CD4-positive, alpha-beta T cell (primary cell): ENCODE measurements around the gene CTCFL. TPM values are rescaled to one million over a fixed set of nuclear protein-coding genes. Genes with fewer than 3 reads are reported as not detected.
A peak's percentile ranks its signal among the peaks of the same experiment; 100 is the strongest.

Source experiments
- ATAC-seq: fragments of 200-7000 bp; cut with Tn5 transposase; one replicate; pipeline ENCODE4 v1.10.0; 2022; ENCODE audit warnings: mild to moderate bottlenecking; ENCODE audit not compliant: poor library complexity
- CTCF ChIA-PET: fragments of 350-600 bp; sonication (Branson Sonifier 250); formaldehyde crosslinking; loops from one replicate; lab custom pipeline; 2021; ENCODE audit warnings: antibody characterized with exemption, inconsistent platforms; lab: Charles Lee
- POLR2A ChIA-PET: fragments of 350-600 bp; sonication (Branson Sonifier 250); formaldehyde crosslinking; loops from one replicate; lab custom pipeline; 2021; ENCODE audit warnings: antibody characterized with exemption, inconsistent platforms; lab: Charles Lee
- DNase-seq, 14 experiments: peaks; one replicate each; pipeline ENCODE4 v3.0.0-alpha.2; 2013 to 2020; ENCODE audit warnings: mixed read lengths in 2 of 14
- H3K27ac ChIP-seq, 2 donors: one replicate each; pipeline versions ENCODE4 v1.5.1 to v1.7.0; 2013; ENCODE audit warnings: low read length in 2 of 2, low read depth in 1 of 2, mild to moderate bottlenecking in 1 of 2
- H3K27me3 ChIP-seq, 2 experiments: 1 replicate in 1 of 2; 2 replicates in 1 of 2; pipeline versions ENCODE4 v1.6.1 to v1.7.0; 2013; ENCODE audit warnings: low read length in 2 of 2, control low read depth in 1 of 2, mild to moderate bottlenecking in 1 of 2, moderate library complexity in 1 of 2; ENCODE audit not compliant: insufficient read depth in 2 of 2, control insufficient read depth in 1 of 2
- H3K36me3 ChIP-seq: one replicate; pipeline ENCODE4 v1.6.1; 2013; ENCODE audit warnings: low read length, control low read depth; ENCODE audit not compliant: insufficient read depth
- H3K4me1 ChIP-seq: one replicate; pipeline ENCODE4 v1.6.1; 2013; ENCODE audit warnings: low read length, control low read depth; ENCODE audit not compliant: insufficient read depth
- H3K4me3 ChIP-seq: one replicate; pipeline ENCODE4 v1.5.1; 2013; ENCODE audit warnings: mild to moderate bottlenecking, low read length, moderate library complexity
- H3K9me3 ChIP-seq, 2 experiments: 1 replicate in 1 of 2; 2 replicates in 1 of 2; pipeline versions ENCODE4 v1.6.1 to v1.7.0; 2013; ENCODE audit warnings: low read length in 2 of 2, mild to moderate bottlenecking in 2 of 2, control low read depth in 1 of 2, moderate library complexity in 1 of 2; ENCODE audit not compliant: control insufficient read depth in 1 of 2, insufficient read depth in 1 of 2
- H3K27ac Mint-ChIP-seq: one replicate; pipeline ENCODE4 v1.8.0; 2020; ENCODE audit warnings: mixed read lengths
- H3K27me3 Mint-ChIP-seq: one replicate; pipeline ENCODE4 v1.8.0; 2021; ENCODE audit warnings: mixed read lengths
- H3K36me3 Mint-ChIP-seq: one replicate; pipeline ENCODE4 v1.8.0; 2021; ENCODE audit warnings: low read depth, mixed read lengths
- H3K4me1 Mint-ChIP-seq: one replicate; pipeline ENCODE4 v1.8.0; 2021; ENCODE audit warnings: low read depth, mixed read lengths
- H3K4me3 Mint-ChIP-seq: one replicate; pipeline ENCODE4 v1.8.0; 2020; ENCODE audit warnings: mild to moderate bottlenecking, mixed read lengths
- H3K9me3 Mint-ChIP-seq: one replicate; pipeline ENCODE4 v1.8.0; 2020; ENCODE audit warnings: mixed read lengths
- intact Hi-C, 2 experiments: fragments of 100-400 bp; cut with DNase I in 1 of 2; cut with micrococcal nuclease in 1 of 2; formaldehyde crosslinking; loops; one replicate each; pipeline versions ENCODE4 v1.15.1 to v1.9.0; 2023 to 2025; cut with DNase I, micrococcal nuclease
- total RNA-seq, 174 experiments: library from RNA in 2 of 174; stranded (reverse) in 2 of 174; gene quantifications; one replicate each; pipeline ENCODE4 v1.2.3 and lab custom pipeline; 2021 to 2026
- TF ChIP-seq, protein P1 (sequence below): fragments of 200-600 bp; IDR thresholded peaks from one replicate; pipeline ENCODE4 v1.8.0; 2022; ENCODE audit warnings: antibody characterized with exemption, mild to moderate bottlenecking

CTCFL gene
- total RNA-seq, 2 experiments from 2014 or later: not detected

DNA sequence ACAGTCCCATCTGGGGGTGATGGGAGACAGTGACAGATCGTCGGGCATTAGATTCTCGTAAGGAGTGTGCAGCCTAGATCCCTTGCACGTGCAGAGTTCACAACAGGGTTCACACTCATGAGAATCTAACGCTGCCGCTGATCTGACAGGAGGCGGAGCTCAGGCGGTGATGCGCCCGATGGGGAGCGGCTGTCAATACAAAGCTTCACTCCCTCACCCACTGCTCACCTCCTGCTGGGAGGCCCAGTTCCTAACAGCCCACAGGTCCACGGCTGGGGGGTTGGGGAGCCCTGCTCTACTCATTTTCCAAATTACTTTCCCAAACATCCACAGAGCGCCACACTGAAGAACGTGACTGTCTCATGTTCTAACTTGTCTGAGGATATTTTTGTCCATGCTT is 25.3 kb downstream of the CTCFL start:
- ChIA-PET CTCF (interaction anchor here (0.8 to 1.1 kb wide), 2 partner anchors 95 to 680 kb away, joined by 3 to 5 read pairs; no protein-coding TSS in a partner anchor), POLR2A (interaction anchor here (1.7 kb wide), 1 partner anchor 107 kb away, joined by 5 read pairs; no protein-coding TSS in a partner anchor)
- peaks cover 0 to 5% of the 10 kb centered on the region in 2 experiments for H3K9me3 ChIP-seq
- H3K4me1 ChIP-seq: peaks cover 15% of the 10 kb centered on the region
- DNase-seq: no peak
- H3K36me3 ChIP-seq: no peaks in the 10 kb centered on the region
- ATAC-seq: no peak
- no peaks in the 10 kb centered on the region for H3K9me3 Mint-ChIP-seq
- no peak overlapping the region for H3K27ac Mint-ChIP-seq
- peaks cover 56% of the 10 kb centered on the region for H3K27me3 Mint-ChIP-seq
- TF ChIP-seq, protein P1, sequence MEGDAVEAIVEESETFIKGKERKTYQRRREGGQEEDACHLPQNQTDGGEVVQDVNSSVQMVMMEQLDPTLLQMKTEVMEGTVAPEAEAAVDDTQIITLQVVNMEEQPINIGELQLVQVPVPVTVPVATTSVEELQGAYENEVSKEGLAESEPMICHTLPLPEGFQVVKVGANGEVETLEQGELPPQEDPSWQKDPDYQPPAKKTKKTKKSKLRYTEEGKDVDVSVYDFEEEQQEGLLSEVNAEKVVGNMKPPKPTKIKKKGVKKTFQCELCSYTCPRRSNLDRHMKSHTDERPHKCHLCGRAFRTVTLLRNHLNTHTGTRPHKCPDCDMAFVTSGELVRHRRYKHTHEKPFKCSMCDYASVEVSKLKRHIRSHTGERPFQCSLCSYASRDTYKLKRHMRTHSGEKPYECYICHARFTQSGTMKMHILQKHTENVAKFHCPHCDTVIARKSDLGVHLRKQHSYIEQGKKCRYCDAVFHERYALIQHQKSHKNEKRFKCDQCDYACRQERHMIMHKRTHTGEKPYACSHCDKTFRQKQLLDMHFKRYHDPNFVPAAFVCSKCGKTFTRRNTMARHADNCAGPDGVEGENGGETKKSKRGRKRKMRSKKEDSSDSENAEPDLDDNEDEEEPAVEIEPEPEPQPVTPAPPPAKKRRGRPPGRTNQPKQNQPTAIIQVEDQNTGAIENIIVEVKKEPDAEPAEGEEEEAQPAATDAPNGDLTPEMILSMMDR: no peak
- peaks cover 19 to 22% of the 10 kb centered on the region in 2 experiments for H3K27me3 ChIP-seq
- no peak overlapping the region for H3K4me3 ChIP-seq
- intact Hi-C loops: loop anchor here (2.0 to 5.0 kb wide), 4 partner anchors 93 to 947 kb away; no protein-coding TSS in a partner anchor
- H3K4me1 Mint-ChIP-seq: peaks cover 13% of the 10 kb centered on the region
- H3K36me3 Mint-ChIP-seq: no peaks in the 10 kb centered on the region
- no peak overlapping the region for H3K4me3 Mint-ChIP-seq
- H3K27ac ChIP-seq: no peak overlapping the region

DNA sequence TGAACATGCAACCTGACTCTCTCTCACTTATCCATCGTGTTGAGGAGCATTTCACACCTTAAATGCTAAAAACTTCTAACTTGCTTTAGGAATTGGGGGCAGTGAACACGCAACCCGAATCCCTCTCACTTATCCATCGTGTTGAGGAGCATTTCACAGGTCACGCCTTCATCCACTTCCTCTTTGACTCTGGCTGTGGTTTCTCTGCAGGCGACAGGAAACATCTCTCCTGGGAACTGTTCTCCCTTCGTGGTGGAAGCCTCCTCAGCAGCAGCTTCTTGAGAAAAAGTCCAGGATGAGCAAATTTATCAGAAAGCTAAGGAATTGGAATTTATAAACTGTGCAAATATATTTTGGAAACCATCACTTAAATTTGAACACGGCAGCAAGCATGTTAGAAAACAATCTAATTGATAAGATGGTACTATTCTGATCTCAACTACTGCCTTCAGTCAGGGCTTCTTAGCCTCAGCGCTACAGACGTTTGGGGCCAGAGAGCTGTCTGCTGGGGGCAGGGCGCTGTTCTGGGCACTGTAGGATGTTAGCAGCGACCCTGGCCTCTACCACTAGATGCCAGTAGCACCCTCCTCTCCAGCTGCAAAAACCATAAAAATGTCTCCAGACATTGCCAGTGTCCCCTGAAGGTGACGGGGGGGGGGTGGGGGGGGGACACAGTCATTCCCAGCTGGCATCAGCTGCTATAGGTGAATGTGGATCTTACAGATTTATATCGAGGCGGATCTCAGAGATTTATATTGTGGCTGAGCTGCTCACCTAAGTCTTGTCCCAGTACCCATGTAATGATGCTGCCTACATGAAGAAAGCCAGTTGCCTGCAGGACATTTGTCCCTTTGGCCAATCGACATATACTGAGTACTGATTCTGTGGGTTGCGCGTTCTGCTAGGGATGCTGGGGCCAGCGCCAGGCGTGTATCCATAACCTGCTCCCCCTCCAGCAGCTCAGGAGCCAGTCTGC is 26.2 kb downstream of the CTCFL start:
- Histone ChIP-seq H3K27me3 (peaks cover 19 to 22% of the 10 kb centered on the region in 2 experiments), H3K27ac (no peak overlapping the region), H3K9me3 (peaks cover 0 to 2% of the 10 kb centered on the region in 2 experiments), H3K4me3 (no peak overlapping the region), H3K4me1 (peaks cover 15% of the 10 kb centered on the region), H3K36me3 (no peaks in the 10 kb centered on the region)
- Mint-ChIP-seq H3K36me3 (no peaks in the 10 kb centered on the region), H3K27me3 (peaks cover 51% of the 10 kb centered on the region), H3K4me3 (no peak overlapping the region), H3K4me1 (peaks cover 13% of the 10 kb centered on the region), H3K27ac (no peak overlapping the region), H3K9me3 (no peaks in the 10 kb centered on the region)
- ATAC-seq (peak; percentile 78), DNase-seq (peak in 8 of 14 experiments; percentile 18 to 69 (median 38))
- TF ChIP-seq, protein P1: peak; percentile 28
- POLR2A ChIA-PET: interaction anchor here (0.6 to 1.7 kb wide), 4 partner anchors 101 to 1484 kb away, joined by 3 to 5 read pairs (median 5); partner anchors contain the start of gene RBM38
- intact Hi-C loops: loop anchor here (2.0 to 5.0 kb wide), 4 partner anchors 94 to 946 kb away; no protein-coding TSS in a partner anchor
- CTCF ChIA-PET: interaction anchor here (0.5 to 2.0 kb wide), 5 partner anchors 14 to 681 kb away, joined by 3 to 11 read pairs (median 5); no protein-coding TSS in a partner anchor

DNA sequence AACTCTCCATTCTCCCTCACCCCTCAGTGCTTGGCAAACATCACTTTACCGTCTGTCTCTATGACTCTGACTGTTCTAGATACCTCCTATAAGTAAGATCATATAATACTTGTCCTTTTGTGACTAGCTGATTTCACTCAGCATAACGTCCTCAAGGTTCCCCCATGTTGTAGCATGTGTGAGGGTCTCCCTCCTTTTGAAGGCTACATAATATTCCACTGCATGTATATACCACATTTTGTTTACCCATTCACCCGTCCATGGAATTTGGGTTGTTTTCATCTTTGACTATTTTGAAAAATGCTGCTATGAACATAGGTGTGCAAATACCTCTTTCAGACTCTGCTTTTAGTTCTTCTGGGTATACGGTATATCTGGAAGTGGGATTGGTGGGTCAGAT is 28.3 kb downstream of the CTCFL start:
- CTCF ChIA-PET: no interaction called here
- POLR2A ChIA-PET: interaction anchor here (2.1 kb wide), 1 partner anchor 98 kb away, joined by 12 read pairs; no protein-coding TSS in a partner anchor
- Histone ChIP-seq H3K27ac (no peak overlapping the region), H3K36me3 (no peaks in the 10 kb centered on the region), H3K4me1 (peaks cover 15% of the 10 kb centered on the region), H3K9me3 (no peaks in the 10 kb centered on the region), H3K27me3 (peaks cover 5 to 9% of the 10 kb centered on the region in 2 experiments), H3K4me3 (no peak overlapping the region)
- DNase-seq: no peak
- Mint-ChIP-seq H3K4me3 (no peak overlapping the region), H3K4me1 (peaks cover 13% of the 10 kb centered on the region), H3K27ac (no peak overlapping the region), H3K27me3 (peaks cover 31% of the 10 kb centered on the region), H3K9me3 (no peaks in the 10 kb centered on the region), H3K36me3 (no peaks in the 10 kb centered on the region)
- TF ChIP-seq, protein P1: no peak
- intact Hi-C loops: loop anchor here (5.0 kb wide), 3 partner anchors 96 to 944 kb away; no protein-coding TSS in a partner anchor
- ATAC-seq: no peak
